Astrocyte of the spinal cord (primary cell): Measurements from ENCODE around the gene PMPCA.

ENCODE experiments used
- DNase-seq: peaks from one replicate; pipeline ENCODE4 v3.0.0; 2011; ENCODE audit warnings: low read depth, low spot score
- H3K4me3 ChIP-seq: 2 replicates; pipeline ENCODE4 v1.5.1; 2011; ENCODE audit warnings: low read depth, mild to moderate bottlenecking, low read length, moderate library complexity
- CTCF ChIP-seq: IDR thresholded peaks from 2 replicates; pipeline ENCODE4 v1.5.1; 2012; ENCODE audit warnings: low read depth, mild to moderate bottlenecking, low read length, inconsistent platforms
- in situ Hi-C: cut with HindIII; loops from 2 replicates; pipeline ENCODE4 v1.10.0; 2017; ENCODE audit warnings: low sequenced_read_pairs

Gene PMPCA

GRCh38 chr9:136374183-136374575, 36.3 kb upstream of the PMPCA start:
- in situ Hi-C loops: no loop called here
- no peak overlapping the region for H3K4me3 ChIP-seq

GRCh38 chr9:136375096-136375495, 35.4 kb upstream of the PMPCA start:
- no peak overlapping the region for H3K4me3 ChIP-seq
- in situ Hi-C loops: no loop called here
- no peak for TF ChIP-seq CTCF
- DNase-seq: no peak

More at GRCh38 chr9:136374183-136374575, 36.3 kb upstream of the PMPCA start:
- no peak for DNase-seq
- no peak for TF ChIP-seq CTCF

- H3K4me3 ChIP-seq: no peak overlapping the region
- no peak for TF ChIP-seq CTCF
- DNase-seq: no peak
- in situ Hi-C loops: no loop called here
Observed at GRCh38 chr9:136376457-136376856, 34.0 kb upstream of the PMPCA start.

- no peak overlapping the region for H3K4me3 ChIP-seq
- no peak for TF ChIP-seq CTCF
- no peak for DNase-seq
- in situ Hi-C loops: no loop called here
Observed at GRCh38 chr9:136377341-136378169, 32.9 kb upstream of the PMPCA start.

GRCh38 chr9:136378170-136379002, 32.1 kb upstream of the PMPCA start:
- no peak for TF ChIP-seq CTCF

GRCh38 chr9:136379003-136379287, 31.5 kb upstream of the PMPCA start:
- no peak for DNase-seq
- TF ChIP-seq CTCF: no peak
- H3K4me3 ChIP-seq: no peak overlapping the region
- in situ Hi-C loops: no loop called here

More at GRCh38 chr9:136378170-136379002, 32.1 kb upstream of the PMPCA start:
- in situ Hi-C loops: no loop called here
- H3K4me3 ChIP-seq: no peak overlapping the region
- DNase-seq: no peak
